Natural killer cell (primary cell): ENCODE data around the gene KRT79. TPM values are rescaled to one million over a fixed set of nuclear protein-coding genes. Genes with fewer than 3 reads are reported as not detected.
"Not testable (repeated sequence)": the region's sequence is repeated elsewhere in the genome, so short reads cannot be mapped to it uniquely, and the experiment has no call there.

Source experiments
- ATAC-seq, 3 donors: fragments of 150-1000 bp in 2 of 3; fragments of 200-7000 bp in 1 of 3; cut with Tn5 transposase; 1 replicate in 1 of 3; 2 replicates in 2 of 3; pipeline ENCODE4 v1.10.0; 2021; ENCODE audit warnings: mild to moderate bottlenecking in 2 of 3, moderate library complexity in 2 of 3
- DNase-seq, 2 donors: peaks; one replicate each; pipeline versions ENCODE4 v3.0.0 to v3.0.0-alpha.2; 2013 to 2021; ENCODE audit warnings: mixed read lengths in 1 of 2
- H3K27ac ChIP-seq: one replicate; pipeline ENCODE4 v1.5.1; 2013; ENCODE audit warnings: mild to moderate bottlenecking, low read length
- H3K27me3 ChIP-seq: one replicate; pipeline ENCODE4 v1.6.1; 2013; ENCODE audit warnings: low read length; ENCODE audit not compliant: control insufficient read depth, insufficient read depth
- H3K36me3 ChIP-seq: one replicate; pipeline ENCODE4 v1.6.1; 2013; ENCODE audit warnings: low read length; ENCODE audit not compliant: control insufficient read depth, insufficient read depth
- H3K4me1 ChIP-seq: one replicate; pipeline ENCODE4 v1.6.1; 2013; ENCODE audit warnings: low read length; ENCODE audit not compliant: control insufficient read depth, insufficient read depth
- H3K4me3 ChIP-seq: one replicate; pipeline ENCODE4 v1.5.1; 2013; ENCODE audit warnings: low read length
- H3K9me3 ChIP-seq: one replicate; pipeline ENCODE4 v1.6.1; 2013; ENCODE audit warnings: low read length; ENCODE audit not compliant: control insufficient read depth, insufficient read depth
- H3K27ac Mint-ChIP-seq, 2 donors: one replicate each; pipeline ENCODE4 v1.8.0; 2022; ENCODE audit warnings: mild to moderate bottlenecking in 2 of 2, mixed read lengths in 2 of 2, moderate library complexity in 1 of 2
- H3K27me3 Mint-ChIP-seq, 2 donors: one replicate each; pipeline ENCODE4 v1.8.0; 2022; ENCODE audit warnings: low read depth in 2 of 2, mixed read lengths in 2 of 2
- H3K36me3 Mint-ChIP-seq: one replicate; pipeline ENCODE4 v1.8.0; 2022; ENCODE audit warnings: mixed read lengths
- H3K4me1 Mint-ChIP-seq, 2 donors: one replicate each; pipeline ENCODE4 v1.8.0; 2022; ENCODE audit warnings: mixed read lengths in 2 of 2
- H3K4me3 Mint-ChIP-seq: one replicate; pipeline ENCODE4 v1.8.0; 2022; ENCODE audit warnings: mild to moderate bottlenecking, moderate library complexity, mixed read lengths
- H3K9me3 Mint-ChIP-seq, 2 donors: one replicate each; pipeline ENCODE4 v1.8.0; 2022; ENCODE audit warnings: mixed read lengths in 2 of 2
- CTCF ChIP-seq: fragments of 200-600 bp; IDR thresholded peaks from one replicate; pipeline ENCODE4 v1.8.0; 2022; ENCODE audit warnings: antibody characterized with exemption
- WGBS: methylation state at CpG from one replicate; pipeline ENCODE4 v1.1.7; 2013; ENCODE audit warnings: missing lambda C conversion rate; ENCODE audit not compliant: insufficient coverage; 5-methylcytosine and 5-hydroxymethylcytosine counted together
- intact Hi-C: fragments of 100-400 bp; cut with micrococcal nuclease; formaldehyde crosslinking; loops from one replicate; pipeline ENCODE4 v1.14.2; 2022
- total RNA-seq, 4 donors: library from RNA; stranded (reverse); fragments of 120-200 nt in 1 of 4; gene quantifications; one replicate each; pipeline versions ENCODE4 v1.2.3 to v1.2.4, GENCODE V29; 2013 to 2022

KRT79 gene
- total RNA-seq, 3 donors from 2014 or later (not counting 1 experiment from before 2014, with no cell fraction given): 0.18 TPM; not detected in 2

GRCh38 chr12:52857500-52857899, 23.4 kb upstream of the KRT79 start:
- Mint-ChIP-seq H3K27ac (no peak overlapping the region), H3K27me3 (peaks cover 6 to 8% of the 10 kb centered on the region in 2 donors), H3K4me1 (peaks cover 0 to 14% of the 10 kb centered on the region in 2 donors), H3K9me3 (no peaks in the 10 kb centered on the region), H3K4me3 (no peak overlapping the region), H3K36me3 (no peaks in the 10 kb centered on the region)
- no peak for TF ChIP-seq CTCF
- H3K27ac ChIP-seq: no peak overlapping the region
- no peaks in the 10 kb centered on the region for H3K9me3 ChIP-seq
- H3K36me3 ChIP-seq: no peaks in the 10 kb centered on the region
- no peaks in the 10 kb centered on the region for H3K4me1 ChIP-seq
- no peak overlapping the region for H3K4me3 ChIP-seq
- ATAC-seq: no peak
- intact Hi-C loops: no loop called here
- 96% methylated on average over 3 of the region's 3 CpGs for WGBS
- no peak for DNase-seq
- no peaks in the 10 kb centered on the region for H3K27me3 ChIP-seq

DNA sequence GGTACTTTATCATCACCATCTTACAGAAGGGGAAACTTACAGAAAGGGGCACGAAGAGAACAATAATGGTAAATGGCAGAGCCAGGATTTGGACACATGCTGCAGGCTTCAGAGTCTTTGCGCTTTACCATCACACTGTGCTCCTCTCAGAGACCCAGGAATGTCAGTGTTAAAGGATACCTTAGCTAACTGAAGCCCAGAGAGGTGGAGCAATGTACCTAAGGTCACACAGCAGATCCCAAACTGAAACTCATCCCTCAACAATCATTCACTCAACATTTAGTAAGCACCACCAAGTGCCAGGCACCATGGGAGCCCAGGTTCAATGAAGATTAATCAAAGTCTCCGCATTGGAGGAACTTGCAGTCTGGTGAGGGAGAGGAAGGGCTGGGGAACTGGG, 22.7 kb upstream of the KRT79 start:
- H3K27ac Mint-ChIP-seq: no peak overlapping the region
- ATAC-seq (no peak), DNase-seq (no peak)
- no peak overlapping the region for H3K4me3 Mint-ChIP-seq
- H3K9me3 ChIP-seq: no peaks in the 10 kb centered on the region
- no peaks in the 10 kb centered on the region for H3K4me1 ChIP-seq
- no peaks in the 10 kb centered on the region for H3K36me3 Mint-ChIP-seq
- no peak overlapping the region for H3K4me3 ChIP-seq
- no peaks in the 10 kb centered on the region for H3K9me3 Mint-ChIP-seq
- WGBS: 90% methylated on average over 3 of the region's 3 CpGs
- H3K4me1 Mint-ChIP-seq: peaks cover 0 to 14% of the 10 kb centered on the region in 2 donors
- intact Hi-C loops: no loop called here
- H3K36me3 ChIP-seq: no peaks in the 10 kb centered on the region
- peaks cover 6 to 9% of the 10 kb centered on the region in 2 donors for H3K27me3 Mint-ChIP-seq
- H3K27me3 ChIP-seq: no peaks in the 10 kb centered on the region
- no peak for TF ChIP-seq CTCF
- H3K27ac ChIP-seq: no peak overlapping the region

GRCh38 chr12:52856077-52856476, 22.0 kb upstream of the KRT79 start:
- intact Hi-C loops, H3K36me3 ChIP-seq, H3K4me3 Mint-ChIP-seq, H3K27ac Mint-ChIP-seq, H3K9me3 ChIP-seq, H3K27ac ChIP-seq, H3K9me3 Mint-ChIP-seq, H3K4me1 ChIP-seq, H3K36me3 Mint-ChIP-seq, ATAC-seq, H3K4me3 ChIP-seq, H3K27me3 ChIP-seq, DNase-seq: not testable (repeated sequence)
- peaks cover 0 to 14% of the 10 kb centered on the region in 2 donors for H3K4me1 Mint-ChIP-seq
- peaks cover 6 to 16% of the 10 kb centered on the region in 2 donors for H3K27me3 Mint-ChIP-seq
- WGBS: no CpG with 5 or more reads among the region's 2 CpGs

DNA sequence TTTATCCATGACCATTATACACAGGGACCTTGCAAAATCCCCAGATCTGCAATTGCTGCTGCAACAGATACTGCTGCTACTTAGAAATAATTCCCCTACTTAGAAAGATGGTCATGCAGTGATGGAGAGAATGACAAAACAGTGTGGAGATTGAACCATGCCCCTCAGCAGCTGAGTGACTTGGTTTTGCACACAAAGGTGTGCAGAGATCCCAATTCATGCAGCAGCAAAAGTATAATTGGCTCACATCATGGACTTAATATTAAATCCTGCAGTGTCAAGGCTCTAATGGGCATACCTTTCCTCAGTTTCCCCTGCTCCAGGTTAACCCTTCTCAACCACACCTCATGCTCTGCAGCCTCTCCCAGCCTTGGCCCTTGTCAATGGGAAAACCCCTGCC, 17.7 kb upstream of the KRT79 start:
- Histone ChIP-seq H3K4me1 (no peaks in the 10 kb centered on the region), H3K27ac (no peak overlapping the region), H3K36me3 (no peaks in the 10 kb centered on the region), H3K27me3 (no peaks in the 10 kb centered on the region), H3K9me3 (no peaks in the 10 kb centered on the region), H3K4me3 (no peak overlapping the region)
- no peaks in the 10 kb centered on the region for H3K4me1 Mint-ChIP-seq
- no peak overlapping the region for H3K27ac Mint-ChIP-seq
- H3K9me3 Mint-ChIP-seq: no peaks in the 10 kb centered on the region
- no peak for TF ChIP-seq CTCF
- DNase-seq: no peak
- intact Hi-C loops: no loop called here
- no peaks in the 10 kb centered on the region for H3K36me3 Mint-ChIP-seq
- peaks cover 10 to 23% of the 10 kb centered on the region in 2 donors for H3K27me3 Mint-ChIP-seq
- no peak for ATAC-seq
- no peak overlapping the region for H3K4me3 Mint-ChIP-seq
